ENCODE measurements around the gene ALDH18A1. TPM values are rescaled to one million over a fixed set of nuclear protein-coding genes. Genes with fewer than 3 reads are reported as not detected.

Gene ALDH18A1
- total RNA-seq, 1 experiment from 2014 or later: 114 TPM

GRCh38 chr10:95604630-95605029 is 51.9 kb downstream of the ALDH18A1 start:
- Mint-ChIP-seq H3K27ac (peak overlapping the region in 2 of 3 experiments; percentile 61 to 90; a peak in 4 of 7 replicates), H3K36me3 (ENCODE audit: insufficient read depth in 1 of 3, low read depth in 3 of 3) (peaks cover 13 to 49% (median 31%) of the 10 kb centered on the region in 3 experiments; a peak in 6 of 7 replicates), H3K9me3 (no peaks in the 10 kb centered on the region), H3K4me3 (no peak overlapping the region), H3K27me3 (ENCODE audit: low read depth) (no peaks in the 10 kb centered on the region), H3K4me1 (peaks cover 13 to 20% of the 10 kb centered on the region in 2 experiments)
- Histone ChIP-seq H4K8ac (replicated peaks; ENCODE audit: insufficient read length, low read depth, low read length) (no peak overlapping the region), H3K4me1 (ENCODE audit: insufficient read depth, low read length) (peaks cover 2% of the 10 kb centered on the region; the same call in 1 of the 2 replicates), H3K4ac (ENCODE audit: low read depth, low read length) (no peak overlapping the region), H3K56ac (ENCODE audit: insufficient read length, low read depth, low read length) (no peak overlapping the region), H4K5ac (ENCODE audit: insufficient read length, low read depth, low read length) (no peak overlapping the region), H2AK5ac (ENCODE audit: insufficient read length, low read length) (no peak overlapping the region), H2BK5ac (ENCODE audit: insufficient read length, low read length) (no peak overlapping the region), H3K23ac (ENCODE audit: insufficient read length, low read depth, low read length) (no peak overlapping the region), H4K91ac (ENCODE audit: insufficient read length, low read depth, low read length) (no peak overlapping the region), H3K9ac (ENCODE audit: extremely low read depth, insufficient read length, low read length) (no peak overlapping the region), H2BK12ac (ENCODE audit: insufficient read length, low read depth, low read length) (no peak overlapping the region), H2BK15ac (ENCODE audit: low read depth, low read length) (no peak overlapping the region), H3K14ac (ENCODE audit: insufficient read depth, low read length) (no peak overlapping the region), H4K20me1 (ENCODE audit: control insufficient read depth, insufficient read depth, insufficient read length) (no peaks in the 10 kb centered on the region), H3K9me3 (ENCODE audit: control insufficient read depth, low read depth, low read length) (no peaks in the 10 kb centered on the region), H3K79me2 (ENCODE audit: insufficient read depth, low read length) (no peaks in the 10 kb centered on the region), H3K27ac (ENCODE audit: insufficient read length, low read depth, low read length) (no peak overlapping the region), H2AFZ (ENCODE audit: low read length) (no peak overlapping the region), H3K79me1 (ENCODE audit: insufficient read depth, low read depth, low read length, poor library complexity, severe bottlenecking) (no peaks in the 10 kb centered on the region), H3K27me3 (ENCODE audit: insufficient read depth, low read length) (no peaks in the 10 kb centered on the region), H2BK120ac (ENCODE audit: low read depth, low read length, poor library complexity, severe bottlenecking) (no peak overlapping the region), H3K23me2 (ENCODE audit: insufficient read length, low read depth, low read length, poor library complexity, severe bottlenecking) (no peaks in the 10 kb centered on the region), H2BK20ac (ENCODE audit: low read depth, low read length, poor library complexity, severe bottlenecking) (no peak overlapping the region), H3T11ph (ENCODE audit: low read length) (no peak overlapping the region), H3K4me2 (ENCODE audit: insufficient read depth, insufficient read length, low read length) (no peak overlapping the region), H3K18ac (ENCODE audit: insufficient read length, low read depth, low read length) (no peak overlapping the region)
- TF ChIP-seq, protein P1, sequence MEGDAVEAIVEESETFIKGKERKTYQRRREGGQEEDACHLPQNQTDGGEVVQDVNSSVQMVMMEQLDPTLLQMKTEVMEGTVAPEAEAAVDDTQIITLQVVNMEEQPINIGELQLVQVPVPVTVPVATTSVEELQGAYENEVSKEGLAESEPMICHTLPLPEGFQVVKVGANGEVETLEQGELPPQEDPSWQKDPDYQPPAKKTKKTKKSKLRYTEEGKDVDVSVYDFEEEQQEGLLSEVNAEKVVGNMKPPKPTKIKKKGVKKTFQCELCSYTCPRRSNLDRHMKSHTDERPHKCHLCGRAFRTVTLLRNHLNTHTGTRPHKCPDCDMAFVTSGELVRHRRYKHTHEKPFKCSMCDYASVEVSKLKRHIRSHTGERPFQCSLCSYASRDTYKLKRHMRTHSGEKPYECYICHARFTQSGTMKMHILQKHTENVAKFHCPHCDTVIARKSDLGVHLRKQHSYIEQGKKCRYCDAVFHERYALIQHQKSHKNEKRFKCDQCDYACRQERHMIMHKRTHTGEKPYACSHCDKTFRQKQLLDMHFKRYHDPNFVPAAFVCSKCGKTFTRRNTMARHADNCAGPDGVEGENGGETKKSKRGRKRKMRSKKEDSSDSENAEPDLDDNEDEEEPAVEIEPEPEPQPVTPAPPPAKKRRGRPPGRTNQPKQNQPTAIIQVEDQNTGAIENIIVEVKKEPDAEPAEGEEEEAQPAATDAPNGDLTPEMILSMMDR (conservative IDR thresholded peaks at IDR 0.05): peak; percentile 23; the same call in 1 of the 3 replicates
- no peak for DNase-seq

Data from H9 (cell line).